ENCODE data around the gene ZNF488. TPM values are rescaled to one million over a fixed set of nuclear protein-coding genes. Genes with fewer than 3 reads are reported as not detected.

Gene ZNF488
- polyA plus RNA-seq, 2 of the 4 experiments (the other 2 are of a cell fraction): 4.0 to 8.3 TPM

DNA sequence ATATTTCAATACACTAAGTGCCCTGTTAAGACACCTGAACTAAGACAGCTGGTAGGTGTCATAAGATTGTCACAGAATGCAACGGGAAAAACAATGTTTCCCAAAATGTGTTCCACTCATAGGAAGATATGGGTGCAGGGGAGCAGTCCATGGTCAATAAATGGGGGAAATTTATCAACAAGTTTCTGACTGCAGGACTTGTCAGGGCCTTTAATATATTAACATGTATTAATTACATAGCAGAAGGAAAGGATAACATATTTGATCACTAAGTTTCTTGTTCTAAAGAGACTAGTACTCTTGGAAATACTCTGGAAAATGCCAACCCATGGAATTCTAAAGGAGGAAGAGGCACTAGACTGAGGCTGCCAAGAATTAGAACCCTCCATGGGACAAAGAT lies 29.2 kb downstream of the ZNF488 start:
- Histone ChIP-seq H3K4me1 (no peaks in the 10 kb centered on the region), H3K9me3 (no peaks in the 10 kb centered on the region), H3K4me2 (no peak overlapping the region), H3K27ac (no peak overlapping the region), H3K4me3 (no peak overlapping the region)
- DNase-seq (ENCODE audit: low read depth in 1 of 2, low spot score in 1 of 2): no peak
- CTCF ChIA-PET: interaction anchor here (0.9 to 3.2 kb wide), 9 partner anchors 10 to 330 kb away, joined by 3 to 17 read pairs (median 6); no protein-coding TSS in a partner anchor
- no peak for ATAC-seq
- TF ChIP-seq BCL3 (IDR thresholded peaks at IDR 0.05): no peak
- TF ChIP-seq HEYL (CRISPR knock-in tag; IDR thresholded peaks at IDR 0.05): no peak
- no peak for TF ChIP-seq FOXS1 (CRISPR knock-in tag; IDR thresholded peaks at IDR 0.05)
- no peak for TF ChIP-seq ELK1 (IDR thresholded peaks at IDR 0.05; ENCODE audit: low read depth, low read length)
- no peak for TF ChIP-seq TFCP2L1 (CRISPR knock-in tag; IDR thresholded peaks at IDR 0.05)
- TF ChIP-seq MAFK (IDR thresholded peaks at IDR 0.05; ENCODE audit: partially characterized antibody): no peak
- no peak for TF ChIP-seq TP53 (CRISPR knock-in tag; IDR thresholded peaks at IDR 0.05)
- TF ChIP-seq POLR2AphosphoS2 (conservative IDR thresholded peaks at IDR 0.05; ENCODE audit: low read length): no peak
- TF ChIP-seq, protein P1, sequence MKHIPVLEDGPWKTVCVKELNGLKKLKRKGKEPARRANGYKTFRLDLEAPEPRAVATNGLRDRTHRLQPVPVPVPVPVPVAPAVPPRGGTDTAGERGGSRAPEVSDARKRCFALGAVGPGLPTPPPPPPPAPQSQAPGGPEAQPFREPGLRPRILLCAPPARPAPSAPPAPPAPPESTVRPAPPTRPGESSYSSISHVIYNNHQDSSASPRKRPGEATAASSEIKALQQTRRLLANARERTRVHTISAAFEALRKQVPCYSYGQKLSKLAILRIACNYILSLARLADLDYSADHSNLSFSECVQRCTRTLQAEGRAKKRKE (CRISPR knock-in tag; IDR thresholded peaks at IDR 0.05; ENCODE audit: low read depth): no peak
- TF ChIP-seq CHD2 (IDR thresholded peaks at IDR 0.05; ENCODE audit: low read length, partially characterized antibody): no peak
- TF ChIP-seq FOSB (CRISPR knock-in tag; IDR thresholded peaks at IDR 0.05): no peak
- TF ChIP-seq HDAC2 (IDR thresholded peaks at IDR 0.05): no peak
- no peak for TF ChIP-seq CBX8 (IDR thresholded peaks at IDR 0.05)
- TF ChIP-seq HOXB13 (CRISPR knock-in tag; IDR thresholded peaks at IDR 0.05; ENCODE audit: low read depth): no peak
- TF ChIP-seq SMC3 (IDR thresholded peaks at IDR 0.05): no peak
- TF ChIP-seq, protein P2, sequence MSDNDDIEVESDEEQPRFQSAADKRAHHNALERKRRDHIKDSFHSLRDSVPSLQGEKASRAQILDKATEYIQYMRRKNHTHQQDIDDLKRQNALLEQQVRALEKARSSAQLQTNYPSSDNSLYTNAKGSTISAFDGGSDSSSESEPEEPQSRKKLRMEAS (IDR thresholded peaks at IDR 0.05): no peak
- TF ChIP-seq JUNB (IDR thresholded peaks at IDR 0.05): no peak
- TF ChIP-seq, protein P3, sequence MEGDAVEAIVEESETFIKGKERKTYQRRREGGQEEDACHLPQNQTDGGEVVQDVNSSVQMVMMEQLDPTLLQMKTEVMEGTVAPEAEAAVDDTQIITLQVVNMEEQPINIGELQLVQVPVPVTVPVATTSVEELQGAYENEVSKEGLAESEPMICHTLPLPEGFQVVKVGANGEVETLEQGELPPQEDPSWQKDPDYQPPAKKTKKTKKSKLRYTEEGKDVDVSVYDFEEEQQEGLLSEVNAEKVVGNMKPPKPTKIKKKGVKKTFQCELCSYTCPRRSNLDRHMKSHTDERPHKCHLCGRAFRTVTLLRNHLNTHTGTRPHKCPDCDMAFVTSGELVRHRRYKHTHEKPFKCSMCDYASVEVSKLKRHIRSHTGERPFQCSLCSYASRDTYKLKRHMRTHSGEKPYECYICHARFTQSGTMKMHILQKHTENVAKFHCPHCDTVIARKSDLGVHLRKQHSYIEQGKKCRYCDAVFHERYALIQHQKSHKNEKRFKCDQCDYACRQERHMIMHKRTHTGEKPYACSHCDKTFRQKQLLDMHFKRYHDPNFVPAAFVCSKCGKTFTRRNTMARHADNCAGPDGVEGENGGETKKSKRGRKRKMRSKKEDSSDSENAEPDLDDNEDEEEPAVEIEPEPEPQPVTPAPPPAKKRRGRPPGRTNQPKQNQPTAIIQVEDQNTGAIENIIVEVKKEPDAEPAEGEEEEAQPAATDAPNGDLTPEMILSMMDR (IDR thresholded peaks at IDR 0.05): no peak
- TF ChIP-seq ZC3H11A (IDR thresholded peaks at IDR 0.05): no peak
- TF ChIP-seq RNF2 (IDR thresholded peaks at IDR 0.05; ENCODE audit: borderline replicate concordance, low read depth): no peak
- 70% methylated on average over 1 of the region's 1 CpG for WGBS (ENCODE audit: missing lambda C conversion rate)
- no peak for FAIRE-seq
- POLR2A ChIA-PET: no interaction called here

DNA sequence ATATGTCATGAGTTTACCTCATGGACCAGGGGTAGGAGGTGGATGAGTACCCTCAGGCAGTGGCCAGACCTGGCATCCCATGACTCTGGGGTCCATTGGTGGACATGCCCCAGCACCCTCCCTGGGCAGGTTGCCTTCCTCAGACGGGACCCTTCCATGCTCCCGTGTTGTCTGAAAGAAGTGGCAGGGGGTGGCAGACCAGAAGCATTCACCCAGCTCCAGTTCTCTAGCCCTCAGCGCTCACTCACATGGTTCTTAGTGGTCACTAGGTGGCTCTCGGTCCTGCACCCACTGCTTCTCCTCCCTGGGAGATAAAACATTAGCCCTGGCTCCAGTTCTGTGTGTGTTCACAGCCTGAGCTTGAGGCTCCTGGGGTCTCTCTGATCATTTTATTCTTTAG lies 29.9 kb downstream of the ZNF488 start:
- CTCF ChIA-PET: interaction anchor here (0.5 to 3.2 kb wide), 11 partner anchors 9 to 696 kb away, joined by 3 to 17 read pairs (median 4); no protein-coding TSS in a partner anchor
- no peak for FAIRE-seq
- POLR2A ChIA-PET: no interaction called here
- Histone ChIP-seq H3K4me3 (no peak overlapping the region), H3K4me2 (no peak overlapping the region), H3K9me3 (no peaks in the 10 kb centered on the region), H3K4me1 (no peaks in the 10 kb centered on the region), H3K27ac (no peak overlapping the region)
- DNase-seq (ENCODE audit: low read depth in 1 of 2, low spot score in 1 of 2): peak; percentile 45 to 51
- WGBS (ENCODE audit: missing lambda C conversion rate): 59% methylated on average over 2 of the region's 4 CpGs
- ATAC-seq: peak; percentile 74 to 85; a peak in 5 of 6 replicates
- no peak for TF ChIP-seq FOSB (CRISPR knock-in tag; IDR thresholded peaks at IDR 0.05)
- no peak for TF ChIP-seq RNF2 (IDR thresholded peaks at IDR 0.05; ENCODE audit: borderline replicate concordance, low read depth)
- TF ChIP-seq HOXB5 (CRISPR knock-in tag; IDR thresholded peaks at IDR 0.05): no peak
- no peak for TF ChIP-seq NFE2L2 (conservative IDR thresholded peaks at IDR 0.05; ENCODE audit: low read length)
- no peak for TF ChIP-seq POLR2AphosphoS2 (conservative IDR thresholded peaks at IDR 0.05; ENCODE audit: low read length)
- TF ChIP-seq POLR2A (IDR thresholded peaks at IDR 0.05; ENCODE audit: low read length): no peak
- TF ChIP-seq MAFK (IDR thresholded peaks at IDR 0.05; ENCODE audit: partially characterized antibody): no peak
- no peak for TF ChIP-seq ESRRA (IDR thresholded peaks at IDR 0.05; ENCODE audit: borderline replicate concordance, low read length)
- TF ChIP-seq REST (IDR thresholded peaks at IDR 0.05): no peak
- TF ChIP-seq BCL3 (IDR thresholded peaks at IDR 0.05): no peak
- TF ChIP-seq SMC3 (IDR thresholded peaks at IDR 0.05): peak; percentile 45
- no peak for TF ChIP-seq HDAC2 (IDR thresholded peaks at IDR 0.05)
- TF ChIP-seq RAD21 (conservative IDR thresholded peaks at IDR 0.05 in 1 of 2, IDR thresholded peaks at IDR 0.05 in 1 of 2): peak; percentile 58 to 60

Data from A549 (cell line).